Measurements from ENCODE around the gene POLR2F.

- no peak for TF ChIP-seq YY1 (IDR thresholded peaks at IDR 0.05; ENCODE audit: insufficient read depth, insufficient read length)
- no peak for TF ChIP-seq ZNF274 (IDR thresholded peaks at IDR 0.05; ENCODE audit: low read depth, low read length)
Observed at GRCh38 chr22:37911697-37912096, 41.8 kb upstream of the POLR2F start.
